HG03565 (cell line): ENCODE measurements around the gene PDPN.

Experiments used
- ATAC-seq: cut with Tn5 transposase; IDR thresholded peaks from one replicate; pipeline ENCODE4 v1.9.1; 2021; ENCODE audit warnings: mild to moderate bottlenecking, moderate library complexity; ENCODE audit not compliant: unreplicated experiment

PDPN gene

GRCh38 chr1:13576926-13577325 lies 6.7 kb upstream of the PDPN start:
- no peak for ATAC-seq

- no peak for ATAC-seq
These were observed 5.8 kb upstream of the PDPN start for GRCh38 chr1:13577846-13578245.

GRCh38 chr1:13581446-13581845 lies 2.2 kb upstream of the PDPN start:
- ATAC-seq = no peak

- ATAC-seq = no peak
These were observed 754 bp upstream of the PDPN start for GRCh38 chr1:13582713-13583443.

- no peak for ATAC-seq
These were observed 547 bp downstream of the PDPN start for GRCh38 chr1:13583966-13584791.

GRCh38 chr1:13584876-13585611 lies 1.4 kb downstream of the PDPN start:
- no peak for ATAC-seq

GRCh38 chr1:13585612-13585991 lies 2.0 kb downstream of the PDPN start:
- ATAC-seq = no peak

GRCh38 chr1:13586001-13586400 lies 2.4 kb downstream of the PDPN start:
- no peak for ATAC-seq

- no peak for ATAC-seq
These were observed 3.8 kb downstream of the PDPN start for GRCh38 chr1:13587256-13588030.

- ATAC-seq = no peak
These were observed 5.5 kb downstream of the PDPN start for GRCh38 chr1:13588946-13589796.

GRCh38 chr1:13590486-13590885 lies 6.9 kb downstream of the PDPN start:
- ATAC-seq = no peak

GRCh38 chr1:13593511-13594131 lies 10.0 kb downstream of the PDPN start:
- no peak for ATAC-seq

- ATAC-seq = no peak
These were observed 11.8 kb downstream of the PDPN start for GRCh38 chr1:13595411-13595810.

- ATAC-seq = no peak
These were observed 13.5 kb downstream of the PDPN start for GRCh38 chr1:13597166-13597565.

- no peak for ATAC-seq
These were observed 17.3 kb downstream of the PDPN start for GRCh38 chr1:13600762-13601453.

GRCh38 chr1:13604176-13604575 lies 20.5 kb downstream of the PDPN start:
- ATAC-seq = no peak

GRCh38 chr1:13604721-13605120 lies 21.1 kb downstream of the PDPN start:
- ATAC-seq = no peak

GRCh38 chr1:13605159-13605558 lies 21.5 kb downstream of the PDPN start:
- ATAC-seq = no peak

GRCh38 chr1:13607002-13607401 lies 23.4 kb downstream of the PDPN start:
- no peak for ATAC-seq
